Measurements from ENCODE around the gene FAH.

DNA sequence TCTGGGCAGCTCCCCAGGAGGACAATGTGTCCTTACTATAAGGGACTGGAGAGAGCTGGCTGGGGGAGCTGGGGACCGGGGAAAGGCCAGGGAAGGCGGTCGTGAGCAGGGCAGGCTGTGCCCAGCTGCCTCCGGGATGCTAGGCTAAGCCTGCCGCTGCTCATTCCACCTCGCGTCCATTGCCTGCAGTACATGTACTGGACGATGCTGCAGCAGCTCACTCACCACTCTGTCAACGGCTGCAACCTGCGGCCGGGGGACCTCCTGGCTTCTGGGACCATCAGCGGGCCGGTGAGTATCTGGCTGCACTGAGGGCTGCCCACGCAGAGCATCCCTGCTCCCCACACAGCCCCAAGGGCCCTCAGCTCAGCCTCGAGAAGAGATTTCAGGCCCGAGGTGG is 27.1 kb downstream of the FAH start:
- TF ChIP-seq, protein P1, sequence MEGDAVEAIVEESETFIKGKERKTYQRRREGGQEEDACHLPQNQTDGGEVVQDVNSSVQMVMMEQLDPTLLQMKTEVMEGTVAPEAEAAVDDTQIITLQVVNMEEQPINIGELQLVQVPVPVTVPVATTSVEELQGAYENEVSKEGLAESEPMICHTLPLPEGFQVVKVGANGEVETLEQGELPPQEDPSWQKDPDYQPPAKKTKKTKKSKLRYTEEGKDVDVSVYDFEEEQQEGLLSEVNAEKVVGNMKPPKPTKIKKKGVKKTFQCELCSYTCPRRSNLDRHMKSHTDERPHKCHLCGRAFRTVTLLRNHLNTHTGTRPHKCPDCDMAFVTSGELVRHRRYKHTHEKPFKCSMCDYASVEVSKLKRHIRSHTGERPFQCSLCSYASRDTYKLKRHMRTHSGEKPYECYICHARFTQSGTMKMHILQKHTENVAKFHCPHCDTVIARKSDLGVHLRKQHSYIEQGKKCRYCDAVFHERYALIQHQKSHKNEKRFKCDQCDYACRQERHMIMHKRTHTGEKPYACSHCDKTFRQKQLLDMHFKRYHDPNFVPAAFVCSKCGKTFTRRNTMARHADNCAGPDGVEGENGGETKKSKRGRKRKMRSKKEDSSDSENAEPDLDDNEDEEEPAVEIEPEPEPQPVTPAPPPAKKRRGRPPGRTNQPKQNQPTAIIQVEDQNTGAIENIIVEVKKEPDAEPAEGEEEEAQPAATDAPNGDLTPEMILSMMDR (IDR thresholded peaks at IDR 0.05), result no peak
- no peak for TF ChIP-seq EP300 (IDR thresholded peaks at IDR 0.05)
